ENCODE results near the gene WIPF3. TPM values are rescaled to one million over a fixed set of nuclear protein-coding genes. Genes with fewer than 3 reads are reported as not detected.

Gene WIPF3
- total RNA-seq, 1 donor from 2014 or later = 4.7 TPM

GRCh38 chr7:29866490-29866930 is 60.2 kb downstream of the WIPF3 start:
- Histone ChIP-seq H3K27me3 (ENCODE audit: control insufficient read depth in 3 of 3, insufficient read depth in 3 of 3, low read length in 3 of 3) (no peaks in the 10 kb centered on the region), H3K36me3 (ENCODE audit: control insufficient read depth in 3 of 3, insufficient read depth in 3 of 3, low read length in 3 of 3) (no peaks in the 10 kb centered on the region), H3K9ac (ENCODE audit: low read depth in 1 of 3, low read length in 3 of 3) (peak overlapping the region; percentile 60 to 78 (median 68)), H3K27ac (ENCODE audit: low read depth, low read length) (peak overlapping the region; percentile 81), H3K4me3 (ENCODE audit: low read length in 3 of 3) (peak overlapping the region; percentile 39 to 62 (median 59)), H3K4me1 (ENCODE audit: control insufficient read depth in 3 of 3, insufficient read depth in 3 of 3, low read length in 3 of 3) (peaks cover 24 to 46% (median 39%) of the 10 kb centered on the region in 3 donors), H3K9me3 (ENCODE audit: control insufficient read depth in 3 of 3, low read length in 3 of 3) (no peaks in the 10 kb centered on the region)

GRCh38 chr7:29871787-29872398 is 65.6 kb downstream of the WIPF3 start:
- H3K9me3 ChIP-seq (ENCODE audit: control insufficient read depth in 3 of 3, low read length in 3 of 3) = no peaks in the 10 kb centered on the region
- H3K36me3 ChIP-seq (ENCODE audit: control insufficient read depth in 3 of 3, insufficient read depth in 3 of 3, low read length in 3 of 3) = peaks cover 0 to 4% (median 3%) of the 10 kb centered on the region in 3 donors
- H3K4me1 ChIP-seq (ENCODE audit: control insufficient read depth in 3 of 3, insufficient read depth in 3 of 3, low read length in 3 of 3) = peaks cover 12 to 21% (median 18%) of the 10 kb centered on the region in 3 donors
- no peak overlapping the region for H3K9ac ChIP-seq (ENCODE audit: low read depth in 1 of 3, low read length in 3 of 3)
- no peaks in the 10 kb centered on the region for H3K27me3 ChIP-seq (ENCODE audit: control insufficient read depth in 3 of 3, insufficient read depth in 3 of 3, low read length in 3 of 3)
- no peak overlapping the region for H3K27ac ChIP-seq (ENCODE audit: low read depth, low read length)
- no peak overlapping the region for H3K4me3 ChIP-seq (ENCODE audit: low read length in 3 of 3)

DNA sequence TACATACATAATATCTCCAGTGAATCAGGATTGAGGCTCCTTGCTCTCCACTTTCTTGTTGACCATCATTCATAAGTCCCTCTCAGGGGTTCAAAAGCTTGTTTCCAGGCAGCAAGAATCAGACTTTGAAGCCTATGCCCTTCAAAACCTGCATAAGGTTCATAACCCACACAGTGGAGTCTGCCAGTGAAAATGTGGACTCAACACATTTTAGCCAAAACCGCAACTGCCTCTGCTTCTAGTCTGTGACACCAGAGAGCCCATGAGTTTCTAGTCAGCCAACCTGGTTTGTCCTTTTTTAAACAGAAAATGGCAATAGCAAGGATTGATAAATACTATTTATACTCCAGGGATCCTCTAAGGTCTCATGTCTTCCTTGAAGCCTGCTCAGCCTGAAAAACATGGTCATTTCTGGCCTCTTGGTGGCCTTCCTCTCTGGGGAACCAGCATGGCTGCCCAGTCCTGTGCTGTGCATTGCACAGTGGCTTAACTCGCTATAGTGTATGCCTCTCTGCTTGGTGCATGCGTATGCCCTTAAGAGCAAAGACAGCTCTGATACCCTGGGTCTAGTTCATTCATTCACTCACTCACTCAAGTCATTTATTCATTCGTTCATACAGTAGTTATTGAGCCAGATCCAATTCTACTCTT is 67.5 kb downstream of the WIPF3 start:
- peaks cover 0 to 4% (median 3%) of the 10 kb centered on the region in 3 donors for H3K36me3 ChIP-seq (ENCODE audit: control insufficient read depth in 3 of 3, insufficient read depth in 3 of 3, low read length in 3 of 3)
- peaks cover 4 to 13% (median 10%) of the 10 kb centered on the region in 3 donors for H3K4me1 ChIP-seq (ENCODE audit: control insufficient read depth in 3 of 3, insufficient read depth in 3 of 3, low read length in 3 of 3)
- no peaks in the 10 kb centered on the region for H3K9me3 ChIP-seq (ENCODE audit: control insufficient read depth in 3 of 3, low read length in 3 of 3)
- no peaks in the 10 kb centered on the region for H3K27me3 ChIP-seq (ENCODE audit: control insufficient read depth in 3 of 3, insufficient read depth in 3 of 3, low read length in 3 of 3)
- no peak overlapping the region for H3K4me3 ChIP-seq (ENCODE audit: low read length in 3 of 3)
- no peak overlapping the region for H3K27ac ChIP-seq (ENCODE audit: low read depth, low read length)
- H3K9ac ChIP-seq (ENCODE audit: low read depth in 1 of 3, low read length in 3 of 3) = no peak overlapping the region

DNA sequence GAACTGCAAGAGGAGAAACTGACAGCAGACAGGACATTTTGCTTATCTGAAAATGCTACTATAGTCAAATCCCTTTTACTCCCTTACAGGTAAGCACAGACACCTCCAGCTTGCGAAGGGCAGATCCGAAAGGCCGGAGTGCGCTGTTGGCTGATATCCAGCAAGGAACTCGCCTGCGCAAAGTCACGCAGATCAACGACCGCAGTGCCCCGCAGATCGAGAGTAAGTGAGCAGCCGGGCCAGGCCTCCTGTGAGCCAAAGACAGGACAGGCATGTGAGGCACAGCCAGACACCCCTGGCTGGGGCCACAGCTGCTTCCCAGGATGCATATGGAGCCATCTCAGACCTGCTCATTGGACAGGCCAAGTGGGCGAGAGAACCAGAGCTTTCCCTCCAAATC is 69.4 kb downstream of the WIPF3 start:
- Histone ChIP-seq H3K27me3 (ENCODE audit: control insufficient read depth in 3 of 3, insufficient read depth in 3 of 3, low read length in 3 of 3) (no peaks in the 10 kb centered on the region), H3K27ac (ENCODE audit: low read depth, low read length) (no peak overlapping the region), H3K4me3 (ENCODE audit: low read length in 3 of 3) (no peak overlapping the region), H3K36me3 (ENCODE audit: control insufficient read depth in 3 of 3, insufficient read depth in 3 of 3, low read length in 3 of 3) (peaks cover 0 to 6% (median 4%) of the 10 kb centered on the region in 3 donors), H3K9ac (ENCODE audit: low read depth in 1 of 3, low read length in 3 of 3) (no peak overlapping the region), H3K4me1 (ENCODE audit: control insufficient read depth in 3 of 3, insufficient read depth in 3 of 3, low read length in 3 of 3) (peaks cover 4 to 10% (median 8%) of the 10 kb centered on the region in 3 donors), H3K9me3 (ENCODE audit: control insufficient read depth in 3 of 3, low read length in 3 of 3) (no peaks in the 10 kb centered on the region)

DNA sequence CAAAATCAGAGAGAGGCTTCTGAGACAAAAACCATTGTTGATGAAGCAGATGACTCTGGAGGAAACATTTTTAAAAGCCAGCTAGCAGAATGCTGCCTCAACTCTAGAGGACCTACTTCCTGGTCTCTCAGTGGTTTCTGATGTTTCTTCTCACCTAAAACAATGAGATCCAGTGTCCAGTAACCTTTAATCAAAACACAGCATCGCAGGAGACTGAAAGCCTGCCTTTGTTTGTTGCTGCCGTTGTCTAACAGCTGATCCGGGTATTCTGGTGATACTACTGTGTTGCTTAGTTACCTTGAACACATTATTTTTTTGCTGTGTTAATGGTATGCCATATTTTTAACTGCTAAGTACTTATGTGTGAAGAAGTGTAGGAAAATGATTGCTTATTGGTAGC is 70.9 kb downstream of the WIPF3 start:
- H3K9ac ChIP-seq (ENCODE audit: low read depth in 1 of 3, low read length in 3 of 3) = no peak overlapping the region
- H3K4me1 ChIP-seq (ENCODE audit: control insufficient read depth in 3 of 3, insufficient read depth in 3 of 3, low read length in 3 of 3) = peaks cover 4 to 8% (median 5%) of the 10 kb centered on the region in 3 donors
- H3K9me3 ChIP-seq (ENCODE audit: control insufficient read depth in 3 of 3, low read length in 3 of 3) = no peaks in the 10 kb centered on the region
- H3K27ac ChIP-seq (ENCODE audit: low read depth, low read length) = no peak overlapping the region
- no peaks in the 10 kb centered on the region for H3K27me3 ChIP-seq (ENCODE audit: control insufficient read depth in 3 of 3, insufficient read depth in 3 of 3, low read length in 3 of 3)
- H3K4me3 ChIP-seq (ENCODE audit: low read length in 3 of 3) = no peak overlapping the region
- H3K36me3 ChIP-seq (ENCODE audit: control insufficient read depth in 3 of 3, insufficient read depth in 3 of 3, low read length in 3 of 3) = peaks cover 0 to 9% (median 4%) of the 10 kb centered on the region in 3 donors

- Histone ChIP-seq H3K36me3 (ENCODE audit: control insufficient read depth in 3 of 3, insufficient read depth in 3 of 3, low read length in 3 of 3) (peaks cover 0 to 9% (median 4%) of the 10 kb centered on the region in 3 donors), H3K4me3 (ENCODE audit: low read length in 3 of 3) (no peak overlapping the region), H3K9ac (ENCODE audit: low read depth in 1 of 3, low read length in 3 of 3) (no peak overlapping the region), H3K9me3 (ENCODE audit: control insufficient read depth in 3 of 3, low read length in 3 of 3) (no peaks in the 10 kb centered on the region), H3K27me3 (ENCODE audit: control insufficient read depth in 3 of 3, insufficient read depth in 3 of 3, low read length in 3 of 3) (no peaks in the 10 kb centered on the region), H3K27ac (ENCODE audit: low read depth, low read length) (no peak overlapping the region), H3K4me1 (ENCODE audit: control insufficient read depth in 3 of 3, insufficient read depth in 3 of 3, low read length in 3 of 3) (peaks cover 0 to 3% (median 0%) of the 10 kb centered on the region in 3 donors)
These were observed 71.9 kb downstream of the WIPF3 start for GRCh38 chr7:29878081-29878688.

DNA sequence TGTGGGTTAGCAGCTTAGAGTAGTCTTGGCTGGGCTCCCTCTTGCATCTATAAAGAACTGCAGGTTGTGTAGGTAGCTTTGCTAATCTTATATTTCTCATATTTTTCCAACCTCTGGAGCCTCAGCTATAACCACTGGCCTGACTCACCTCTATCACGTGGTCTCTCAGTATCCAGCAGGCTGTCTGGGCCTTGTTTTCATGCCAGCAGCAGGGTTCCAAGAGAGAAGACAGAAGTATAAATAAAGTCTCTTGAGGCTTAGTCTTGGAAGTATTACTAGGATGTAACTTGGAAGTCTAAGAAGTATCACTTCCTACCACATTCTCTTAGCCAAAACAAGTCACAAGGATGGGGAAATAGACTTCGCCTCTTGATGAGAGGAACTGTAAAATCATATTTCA is 73.3 kb downstream of the WIPF3 start:
- Histone ChIP-seq H3K27ac (ENCODE audit: low read depth, low read length) (no peak overlapping the region), H3K36me3 (ENCODE audit: control insufficient read depth in 3 of 3, insufficient read depth in 3 of 3, low read length in 3 of 3) (peaks cover 0 to 9% (median 4%) of the 10 kb centered on the region in 3 donors), H3K9ac (ENCODE audit: low read depth in 1 of 3, low read length in 3 of 3) (no peak overlapping the region), H3K4me3 (ENCODE audit: low read length in 3 of 3) (no peak overlapping the region), H3K9me3 (ENCODE audit: control insufficient read depth in 3 of 3, low read length in 3 of 3) (no peaks in the 10 kb centered on the region), H3K27me3 (ENCODE audit: control insufficient read depth in 3 of 3, insufficient read depth in 3 of 3, low read length in 3 of 3) (no peaks in the 10 kb centered on the region), H3K4me1 (ENCODE audit: control insufficient read depth in 3 of 3, insufficient read depth in 3 of 3, low read length in 3 of 3) (peaks cover 0 to 6% (median 0%) of the 10 kb centered on the region in 3 donors)

GRCh38 chr7:29881724-29882123 is 75.4 kb downstream of the WIPF3 start:
- Histone ChIP-seq H3K4me3 (ENCODE audit: low read length in 3 of 3) (no peak overlapping the region), H3K27ac (ENCODE audit: low read depth, low read length) (no peak overlapping the region), H3K9me3 (ENCODE audit: control insufficient read depth in 3 of 3, low read length in 3 of 3) (no peaks in the 10 kb centered on the region), H3K36me3 (ENCODE audit: control insufficient read depth in 3 of 3, insufficient read depth in 3 of 3, low read length in 3 of 3) (peaks cover 0 to 6% (median 0%) of the 10 kb centered on the region in 3 donors), H3K4me1 (ENCODE audit: control insufficient read depth in 3 of 3, insufficient read depth in 3 of 3, low read length in 3 of 3) (peaks cover 0 to 6% (median 0%) of the 10 kb centered on the region in 3 donors), H3K9ac (ENCODE audit: low read depth in 1 of 3, low read length in 3 of 3) (no peak overlapping the region), H3K27me3 (ENCODE audit: control insufficient read depth in 3 of 3, insufficient read depth in 3 of 3, low read length in 3 of 3) (no peaks in the 10 kb centered on the region)

DNA sequence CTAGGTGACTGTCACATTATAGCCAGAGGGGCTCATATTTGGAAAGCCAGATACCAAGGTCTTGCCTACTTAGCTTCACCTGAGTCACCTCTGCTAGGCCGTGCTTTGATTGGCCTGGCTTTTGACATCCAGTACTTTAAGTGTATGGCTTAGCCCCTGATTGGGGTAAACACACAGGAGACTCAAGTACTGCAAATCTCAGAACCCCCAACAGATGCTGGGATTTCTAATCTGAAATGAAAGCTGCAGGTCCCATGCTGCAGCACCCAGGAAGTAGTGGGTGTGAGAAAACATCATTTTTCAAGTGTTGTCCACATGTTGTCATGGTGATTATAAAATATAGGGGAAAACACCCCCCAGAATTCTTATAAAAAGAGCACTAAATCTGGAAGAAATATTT is 76.2 kb downstream of the WIPF3 start:
- H3K4me1 ChIP-seq (ENCODE audit: control insufficient read depth in 3 of 3, insufficient read depth in 3 of 3, low read length in 3 of 3) = peaks cover 0 to 6% (median 0%) of the 10 kb centered on the region in 3 donors
- peaks cover 0 to 11% (median 0%) of the 10 kb centered on the region in 3 donors for H3K36me3 ChIP-seq (ENCODE audit: control insufficient read depth in 3 of 3, insufficient read depth in 3 of 3, low read length in 3 of 3)
- no peaks in the 10 kb centered on the region for H3K27me3 ChIP-seq (ENCODE audit: control insufficient read depth in 3 of 3, insufficient read depth in 3 of 3, low read length in 3 of 3)
- H3K27ac ChIP-seq (ENCODE audit: low read depth, low read length) = no peak overlapping the region
- no peak overlapping the region for H3K9ac ChIP-seq (ENCODE audit: low read depth in 1 of 3, low read length in 3 of 3)
- H3K9me3 ChIP-seq (ENCODE audit: control insufficient read depth in 3 of 3, low read length in 3 of 3) = no peaks in the 10 kb centered on the region
- H3K4me3 ChIP-seq (ENCODE audit: low read length in 3 of 3) = no peak overlapping the region

All from skeletal muscle tissue (tissue), 4 donors.